ENCODE results near the gene KRTAP4-8.

DNA sequence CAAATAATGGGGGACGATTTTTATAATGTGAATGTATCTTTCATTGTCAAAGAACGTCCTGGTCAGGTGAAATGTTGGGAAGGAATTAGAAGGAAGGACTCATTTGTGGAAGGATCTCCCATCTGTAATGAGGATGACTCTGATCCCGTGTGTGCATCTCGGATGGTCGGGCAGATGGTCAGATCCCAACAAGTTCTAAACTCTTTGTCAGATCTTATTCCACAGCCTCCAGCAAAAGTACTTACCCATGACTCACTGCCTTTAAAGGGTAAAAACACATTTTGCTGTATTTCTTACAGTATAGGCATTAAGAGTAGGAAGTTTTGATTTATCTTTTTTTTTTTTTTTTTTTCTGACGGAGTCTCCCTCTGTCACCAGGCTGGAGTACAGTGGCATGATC lies 539 bp upstream of the KRTAP4-8 start:
- TF ChIP-seq POLR2AphosphoS5 (IDR thresholded peaks at IDR 0.05) (no peak), POLR2A (IDR thresholded peaks at IDR 0.05) (no peak)
- TF ChIP-seq, protein P1, sequence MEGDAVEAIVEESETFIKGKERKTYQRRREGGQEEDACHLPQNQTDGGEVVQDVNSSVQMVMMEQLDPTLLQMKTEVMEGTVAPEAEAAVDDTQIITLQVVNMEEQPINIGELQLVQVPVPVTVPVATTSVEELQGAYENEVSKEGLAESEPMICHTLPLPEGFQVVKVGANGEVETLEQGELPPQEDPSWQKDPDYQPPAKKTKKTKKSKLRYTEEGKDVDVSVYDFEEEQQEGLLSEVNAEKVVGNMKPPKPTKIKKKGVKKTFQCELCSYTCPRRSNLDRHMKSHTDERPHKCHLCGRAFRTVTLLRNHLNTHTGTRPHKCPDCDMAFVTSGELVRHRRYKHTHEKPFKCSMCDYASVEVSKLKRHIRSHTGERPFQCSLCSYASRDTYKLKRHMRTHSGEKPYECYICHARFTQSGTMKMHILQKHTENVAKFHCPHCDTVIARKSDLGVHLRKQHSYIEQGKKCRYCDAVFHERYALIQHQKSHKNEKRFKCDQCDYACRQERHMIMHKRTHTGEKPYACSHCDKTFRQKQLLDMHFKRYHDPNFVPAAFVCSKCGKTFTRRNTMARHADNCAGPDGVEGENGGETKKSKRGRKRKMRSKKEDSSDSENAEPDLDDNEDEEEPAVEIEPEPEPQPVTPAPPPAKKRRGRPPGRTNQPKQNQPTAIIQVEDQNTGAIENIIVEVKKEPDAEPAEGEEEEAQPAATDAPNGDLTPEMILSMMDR (IDR thresholded peaks at IDR 0.05): no peak
